Endothelial cell of coronary artery (primary cell): ENCODE measurements around the gene WDR76. TPM values are rescaled to one million over a fixed set of nuclear protein-coding genes. Genes with fewer than 3 reads are reported as not detected.

ENCODE experiments used
- total RNA-seq: library from RNA; depleted of rRNA; stranded (reverse); fragments of >200 nt; gene quantifications from 2 replicates; pipeline ENCODE4 v1.2.3, GENCODE V29; 2014

Gene WDR76
- total RNA-seq = 6.6 and 11.2 TPM in 2 replicates

GRCh38 chr15:43826508-43827341, at the start of gene WDR76:
Gene WDR76 (plus strand): TSS chr15:43827002. CDS start chr15:43827033, 31 bp downstream.

DNA sequence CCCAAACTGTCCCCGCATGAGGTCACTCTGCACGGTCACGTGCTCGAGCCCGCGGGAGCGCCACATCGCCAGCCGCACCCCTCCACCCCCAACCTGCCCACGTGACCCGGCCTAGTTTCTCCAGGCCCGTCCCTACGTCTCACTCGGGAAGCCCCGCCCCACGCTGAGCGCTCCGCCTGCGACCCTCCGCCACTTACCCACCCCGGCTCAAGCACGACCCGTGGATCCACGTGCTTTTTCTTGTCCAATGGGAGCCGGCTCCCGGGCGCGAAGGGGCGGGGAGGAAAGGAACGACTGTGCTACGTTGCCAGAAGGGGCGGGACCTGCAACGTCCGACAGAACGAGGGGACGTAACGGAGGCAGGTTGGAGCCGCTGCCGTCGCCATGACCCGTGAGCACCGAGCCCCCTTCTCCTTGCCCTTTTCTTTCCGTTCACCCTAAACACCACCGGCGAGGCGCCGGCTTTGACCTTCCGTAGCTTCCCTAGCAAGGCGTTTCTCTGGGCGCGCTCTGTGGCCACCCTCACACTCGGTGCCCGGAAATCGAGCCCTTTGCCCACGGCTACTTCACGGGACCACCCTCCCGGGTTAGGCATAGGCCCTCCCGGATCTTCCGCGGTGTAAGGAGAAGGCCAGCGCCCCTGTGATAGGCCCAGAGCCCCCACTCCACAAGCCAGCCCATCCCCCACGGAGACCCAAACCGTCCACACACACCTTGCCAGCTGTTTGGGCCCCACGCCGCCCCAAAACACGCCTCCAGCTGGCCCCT, 34.6 kb upstream of the WDR76 start, which contains the start of gene SERF2:
SERF2 (plus strand) TSS at position 328 of the 768 bp plus-strand sequence; CDS start at position 385, 57 bp downstream.

GRCh38 chr15:43799945-43800285, 26.9 kb upstream of the WDR76 start, which contains the start of gene SERINC4:
Gene SERINC4 (minus strand): TSS chr15:43800220. CDS start chr15:43799986, 234 bp downstream.

DNA sequence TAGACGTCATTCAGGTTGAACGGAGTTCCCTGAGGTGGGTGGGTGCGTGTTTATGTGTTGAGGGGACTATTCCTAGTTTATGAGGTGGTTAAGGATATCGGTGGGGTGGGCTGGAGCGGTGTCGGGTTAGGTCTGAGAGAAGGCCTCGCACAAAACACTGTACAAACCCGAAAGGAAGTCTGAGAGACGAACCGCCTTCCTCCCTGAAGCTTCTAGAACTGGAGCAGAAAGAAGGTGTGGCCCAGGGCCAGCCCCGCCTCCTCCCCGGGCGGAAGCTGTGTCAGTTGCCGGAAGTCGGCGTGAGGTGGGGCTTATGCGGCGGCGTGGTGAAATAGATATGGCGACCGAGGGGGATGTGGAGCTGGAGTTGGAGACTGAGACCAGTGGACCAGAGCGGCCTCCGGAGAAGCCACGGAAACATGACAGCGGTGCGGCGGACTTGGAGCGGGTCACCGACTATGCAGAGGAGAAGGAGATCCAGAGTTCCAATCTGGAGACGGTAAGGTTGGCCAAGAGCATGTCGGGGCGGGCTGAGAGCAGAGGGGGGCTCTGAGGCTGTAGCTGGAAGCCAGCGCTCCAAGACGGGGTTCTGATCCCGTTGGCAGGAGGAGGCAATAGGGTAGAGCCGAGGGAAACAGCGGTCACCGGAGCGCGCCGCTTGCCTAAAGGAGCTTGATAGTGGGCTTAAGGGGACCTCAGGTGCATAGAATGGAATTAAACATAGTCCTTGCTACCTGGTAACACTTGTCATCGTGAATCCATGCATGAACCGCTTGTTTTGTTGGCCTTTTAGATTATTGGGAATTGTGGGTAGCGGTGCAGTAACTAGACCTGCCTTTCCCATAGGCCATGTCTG, 26.3 kb upstream of the WDR76 start, which contains the start of gene HYPK:
HYPK (plus strand) TSS at position 314 of the 856 bp plus-strand sequence; CDS start at position 338, 24 bp downstream.

GRCh38 chr15:43824302-43825246, 2.2 kb upstream of the WDR76 start, which contains the start of gene MFAP1:
Gene MFAP1 (minus strand): TSS chr15:43824690. CDS start chr15:43824569, 121 bp downstream.

Other genes with a start within 250 kb of the WDR76 start
- 16.5 and 18.4 TPM in 2 replicates for gene PPIP5K1, start 236.8 kb upstream of the WDR76 start, total RNA-seq
- not detected in 2 replicates for gene CKMT1B, start 233.0 kb upstream of the WDR76 start, total RNA-seq
- not detected in 2 replicates for gene STRC, start 208.2 kb upstream of the WDR76 start, total RNA-seq
- gene CATSPER2, start 178.2 kb upstream of the WDR76 start, total RNA-seq = 1.1 and 1.6 TPM in 2 replicates
- gene CKMT1A, start 133.1 kb upstream of the WDR76 start, total RNA-seq = not detected in 2 replicates
- 119 and 192 TPM in 2 replicates for gene PDIA3, start 80.6 kb upstream of the WDR76 start, total RNA-seq
- gene ELL3, start 50.0 kb upstream of the WDR76 start, total RNA-seq = 1.8 and 1.9 TPM in 2 replicates
- gene SERF2, start 34.7 kb upstream of the WDR76 start, total RNA-seq = 273 and 292 TPM in 2 replicates
- gene SERINC4, start 26.8 kb upstream of the WDR76 start, total RNA-seq = not detected in 2 replicates
- gene HYPK, start 26.4 kb upstream of the WDR76 start, total RNA-seq = 7.7 and 9.4 TPM in 2 replicates
- 25.7 and 29.6 TPM in 2 replicates for gene MFAP1, start 2.3 kb upstream of the WDR76 start, total RNA-seq